ENCODE results near the gene TTC17. TPM values are rescaled to one million over a fixed set of nuclear protein-coding genes. Genes with fewer than 3 reads are reported as not detected.

Gene TTC17
- total and polyA plus RNA-seq, 2 of the 8 experiments (the other 6 are each of a cell fraction or from before 2014, with no cell fraction given), result 65.1 to 80.1 TPM

GRCh38 chr11:43516316-43516850 lies 157.7 kb downstream of the TTC17 start:
- H2BK15ac ChIP-seq (ENCODE audit: low read length), result no peak overlapping the region
- H3K4me2 ChIP-seq (ENCODE audit: insufficient read depth in 1 of 2, low read depth in 2 of 2, low read length in 2 of 2), result no peak overlapping the region
- no peak overlapping the region for H2AFZ ChIP-seq (ENCODE audit: low read length)
- no peak overlapping the region; the same call in 1 of the 2 replicates for H4K8ac ChIP-seq (ENCODE audit: extremely low read depth, insufficient read depth, low read length)
- H3K14ac ChIP-seq (ENCODE audit: insufficient read length), result no peak overlapping the region
- H3K9ac ChIP-seq (replicated peaks in 1 of 4; ENCODE audit: extremely low read depth in 1 of 4, low read depth in 3 of 4, low read length in 3 of 4), result no peak overlapping the region
- H3K36me3 ChIP-seq (ENCODE audit: control insufficient read depth in 2 of 4, insufficient read depth in 4 of 4, low read length in 3 of 4), result no peaks in the 10 kb centered on the region
- H3K27me3 ChIP-seq (replicated peaks in 1 of 4; ENCODE audit: control insufficient read depth in 3 of 4, extremely low read depth in 1 of 4, insufficient read depth in 3 of 4, low read length in 3 of 4), result peaks cover 0 to 4% (median 0%) of the 10 kb centered on the region in 4 experiments; a peak in 1 of 7 replicates
- H3K18ac ChIP-seq (ENCODE audit: extremely low read depth, low read length), result no peak overlapping the region
- H4K91ac ChIP-seq (replicated peaks; ENCODE audit: insufficient read length, low read length), result no peak overlapping the region
- no peaks in the 10 kb centered on the region; a peak in 1 of 4 replicates for H3K79me2 ChIP-seq (ENCODE audit: control insufficient read depth in 1 of 2, insufficient read depth in 2 of 2, low read length in 2 of 2)
- peaks cover 0 to 5% (median 0%) of the 10 kb centered on the region in 4 experiments; a peak in 1 of 7 replicates for H3K4me1 ChIP-seq (replicated peaks in 1 of 4; ENCODE audit: control insufficient read depth in 3 of 4, insufficient read depth in 4 of 4, low read length in 3 of 4)
- H3K4me3 ChIP-seq (ENCODE audit: extremely low read depth in 1 of 4, insufficient read depth in 2 of 4, low read depth in 3 of 4, low read length in 4 of 4), result no peak overlapping the region
- CTCF ChIA-PET (ENCODE audit: partially characterized antibody), result interaction anchor here (0.5 to 41.8 kb wide), 14 partner anchors 9 to 114 kb away, joined by 3 to 1064 read pairs (median 7); no protein-coding TSS in a partner anchor
- H3K23ac ChIP-seq (ENCODE audit: insufficient read length), result no peak overlapping the region
- H3K79me1 ChIP-seq (ENCODE audit: low read depth, low read length), result no peaks in the 10 kb centered on the region
- no peak overlapping the region for H2BK20ac ChIP-seq (ENCODE audit: low read length)
- H3K9me3 ChIP-seq (ENCODE audit: insufficient read depth in 2 of 2, low read depth in 1 of 2, low read length in 1 of 2), result no peaks in the 10 kb centered on the region; a peak in 1 of 4 replicates
- no peaks in the 10 kb centered on the region for H3K23me2 ChIP-seq (ENCODE audit: low read depth, low read length)
- no peak overlapping the region for H2BK12ac ChIP-seq (ENCODE audit: low read depth, low read length)
- FAIRE-seq (no peak), DNase-seq (ENCODE audit: low read depth in 1 of 2, low spot score in 2 of 2) (no peak)
- H2BK120ac ChIP-seq (replicated peaks; ENCODE audit: low read depth, low read length), result no peak overlapping the region
- no peak overlapping the region for H3K4ac ChIP-seq (replicated peaks; ENCODE audit: insufficient read length, low read depth, low read length)
- no peaks in the 10 kb centered on the region for H4K20me1 ChIP-seq (replicated peaks in 1 of 2; ENCODE audit: control insufficient read depth in 1 of 2, insufficient read depth in 2 of 2, low read length in 2 of 2)
- no peak overlapping the region for H2AK5ac ChIP-seq (ENCODE audit: low read depth, low read length)
- no peak overlapping the region for H4K5ac ChIP-seq (ENCODE audit: insufficient read length, low read depth, low read length)
- POLR2A ChIA-PET (ENCODE audit: partially characterized antibody), result interaction anchor here (0.8 to 1.0 kb wide), 2 partner anchors 10 to 64 kb away, joined by 3 read pairs; no protein-coding TSS in a partner anchor
- H2BK5ac ChIP-seq (ENCODE audit: low read depth, low read length), result no peak overlapping the region
- WGBS, 2 experiments (ENCODE audit: extremely low coverage in 1 of 2, insufficient coverage in 1 of 2, insufficient read length in 1 of 2, insufficient replicate concordance in 2 of 2, low coverage in 1 of 2, low lambda C conversion rate in 2 of 2, missing lambda C conversion rate in 1 of 2), result 73% methylated on average over 8 of the region's 8 CpGs; no CpG with 5 or more reads in 1 of the 2 experiments
- H3K56ac ChIP-seq (replicated peaks; ENCODE audit: insufficient read length, low read depth, low read length), result no peak overlapping the region
- no peak overlapping the region for H3K27ac ChIP-seq (ENCODE audit: low read depth, low read length)
- no peak for TF ChIP-seq ASH2L (IDR thresholded peaks at IDR 0.05; ENCODE audit: low read length)
- TF ChIP-seq KDM4A (IDR thresholded peaks at IDR 0.05; ENCODE audit: low read depth, low read length, severe bottlenecking), result no peak
- no peak for TF ChIP-seq SIRT6 (IDR thresholded peaks at IDR 0.05; ENCODE audit: low read length)
- TF ChIP-seq RBBP5 (IDR thresholded peaks at IDR 0.05; ENCODE audit: borderline replicate concordance, low read depth, low read length), result no peak
- no peak for TF ChIP-seq KDM1A (IDR thresholded peaks at IDR 0.05; ENCODE audit: borderline replicate concordance, low read length)
- no peak for TF ChIP-seq CHD2 (IDR thresholded peaks at IDR 0.05; ENCODE audit: low read length)
- no peak for TF ChIP-seq SP1 (IDR thresholded peaks at IDR 0.05; ENCODE audit: low read depth, low read length)
- TF ChIP-seq SIN3A (conservative IDR thresholded peaks at IDR 0.05 in 1 of 2, IDR thresholded peaks at IDR 0.05 in 1 of 2; ENCODE audit: low read depth in 1 of 2, low read length in 2 of 2), result no peak
- no peak for TF ChIP-seq ATF3 (IDR thresholded peaks at IDR 0.05; ENCODE audit: insufficient read depth, low read depth, low read length)
- TF ChIP-seq HDAC6 (IDR thresholded peaks at IDR 0.05; ENCODE audit: low read depth, low read length), result no peak
- TF ChIP-seq TBP (IDR thresholded peaks at IDR 0.05; ENCODE audit: low read depth, low read length), result no peak
- TF ChIP-seq KDM5A (IDR thresholded peaks at IDR 0.05; ENCODE audit: low read length), result no peak
- TF ChIP-seq PHF8 (conservative IDR thresholded peaks at IDR 0.05; ENCODE audit: low read depth, low read length), result no peak
- TF ChIP-seq JUND (IDR thresholded peaks at IDR 0.05; ENCODE audit: low read length), result no peak

Measured in H1 (cell line).